ES-I3 (cell line): Measurements from ENCODE around the gene SLC35G1.
A peak's percentile ranks its signal among the peaks of the same experiment; 100 is the strongest.

Experiments used
- H3K36me3 ChIP-seq: 2 replicates; pipeline ENCODE4 v1.6.1; 2013; ENCODE audit warnings: mild to moderate bottlenecking, low read length, control low read depth, moderate library complexity; ENCODE audit not compliant: insufficient read depth
- H3K4me1 ChIP-seq: 2 replicates; pipeline ENCODE4 v1.6.1; 2013; ENCODE audit warnings: mild to moderate bottlenecking, control low read depth, low read length; ENCODE audit not compliant: insufficient read depth
- H3K9ac ChIP-seq: 2 replicates; pipeline ENCODE4 v1.6.1; 2013; ENCODE audit warnings: low read depth, mild to moderate bottlenecking, low read length, moderate library complexity
- H3K9me3 ChIP-seq: 2 replicates; pipeline ENCODE4 v1.6.1; 2013; ENCODE audit warnings: mild to moderate bottlenecking, low read length, moderate library complexity; ENCODE audit not compliant: control insufficient read depth, insufficient read depth

Gene SLC35G1

GRCh38 chr10:93871671-93872204, 22.0 kb upstream of the SLC35G1 start:
- Histone ChIP-seq H3K36me3 (no peaks in the 10 kb centered on the region), H3K9ac (no peak overlapping the region), H3K4me1 (peaks cover 8% of the 10 kb centered on the region), H3K9me3 (no peaks in the 10 kb centered on the region)

- Histone ChIP-seq H3K4me1 (peaks cover 8% of the 10 kb centered on the region), H3K9ac (no peak overlapping the region), H3K36me3 (no peaks in the 10 kb centered on the region), H3K9me3 (no peaks in the 10 kb centered on the region)
Measured at GRCh38 chr10:93872375-93873158, 21.2 kb upstream of the SLC35G1 start.

GRCh38 chr10:93873420-93874115, 20.2 kb upstream of the SLC35G1 start:
- Histone ChIP-seq H3K36me3 (no peaks in the 10 kb centered on the region), H3K9ac (no peak overlapping the region), H3K4me1 (peaks cover 8% of the 10 kb centered on the region), H3K9me3 (no peaks in the 10 kb centered on the region)

GRCh38 chr10:93874309-93875031, 19.3 kb upstream of the SLC35G1 start:
- peaks cover 8% of the 10 kb centered on the region for H3K4me1 ChIP-seq
- H3K36me3 ChIP-seq: no peaks in the 10 kb centered on the region
- no peak overlapping the region for H3K9ac ChIP-seq
- no peaks in the 10 kb centered on the region for H3K9me3 ChIP-seq

GRCh38 chr10:93875032-93875358, 18.8 kb upstream of the SLC35G1 start:
- no peak overlapping the region for H3K9ac ChIP-seq
- no peaks in the 10 kb centered on the region for H3K9me3 ChIP-seq
- H3K4me1 ChIP-seq: peaks cover 8% of the 10 kb centered on the region
- no peaks in the 10 kb centered on the region for H3K36me3 ChIP-seq

GRCh38 chr10:93876381-93876780, 17.4 kb upstream of the SLC35G1 start:
- Histone ChIP-seq H3K36me3 (no peaks in the 10 kb centered on the region), H3K9me3 (no peaks in the 10 kb centered on the region), H3K9ac (no peak overlapping the region), H3K4me1 (peaks cover 8% of the 10 kb centered on the region)

- H3K4me1 ChIP-seq: no peaks in the 10 kb centered on the region
- no peaks in the 10 kb centered on the region for H3K36me3 ChIP-seq
- H3K9ac ChIP-seq: no peak overlapping the region
- H3K9me3 ChIP-seq: no peaks in the 10 kb centered on the region
Measured at GRCh38 chr10:93879273-93879672, 14.5 kb upstream of the SLC35G1 start.

- Histone ChIP-seq H3K4me1 (peaks cover 4% of the 10 kb centered on the region; the same call in 1 of the 2 replicates), H3K9me3 (no peaks in the 10 kb centered on the region), H3K9ac (peak overlapping the region; percentile 78), H3K36me3 (no peaks in the 10 kb centered on the region)
Measured at GRCh38 chr10:93894516-93895378, 969 bp downstream of the SLC35G1 start.

GRCh38 chr10:93897070-93897780, 3.4 kb downstream of the SLC35G1 start:
- Histone ChIP-seq H3K9me3 (no peaks in the 10 kb centered on the region), H3K9ac (no peak overlapping the region), H3K36me3 (no peaks in the 10 kb centered on the region), H3K4me1 (peaks cover 4% of the 10 kb centered on the region; the same call in 1 of the 2 replicates)

GRCh38 chr10:93899109-93899508, 5.3 kb downstream of the SLC35G1 start:
- Histone ChIP-seq H3K4me1 (peaks cover 4% of the 10 kb centered on the region; the same call in 1 of the 2 replicates), H3K9ac (no peak overlapping the region), H3K9me3 (no peaks in the 10 kb centered on the region), H3K36me3 (no peaks in the 10 kb centered on the region)

GRCh38 chr10:93903051-93903450, 9.3 kb downstream of the SLC35G1 start:
- Histone ChIP-seq H3K4me1 (no peaks in the 10 kb centered on the region), H3K36me3 (no peaks in the 10 kb centered on the region)

GRCh38 chr10:93904901-93905300, 11.1 kb downstream of the SLC35G1 start:
- H3K4me1 ChIP-seq: no peaks in the 10 kb centered on the region
- H3K9me3 ChIP-seq: no peaks in the 10 kb centered on the region
- H3K36me3 ChIP-seq: no peaks in the 10 kb centered on the region
- no peak overlapping the region for H3K9ac ChIP-seq

More at GRCh38 chr10:93903051-93903450, 9.3 kb downstream of the SLC35G1 start:
- no peak overlapping the region for H3K9ac ChIP-seq
- no peaks in the 10 kb centered on the region for H3K9me3 ChIP-seq

- Histone ChIP-seq H3K9me3 (no peaks in the 10 kb centered on the region), H3K36me3 (no peaks in the 10 kb centered on the region), H3K9ac (no peak overlapping the region), H3K4me1 (no peaks in the 10 kb centered on the region)
Measured at GRCh38 chr10:93907059-93907458, 13.3 kb downstream of the SLC35G1 start.
